GM12878 (cell line): ENCODE results near the gene NAT14. TPM values are rescaled to one million over a fixed set of nuclear protein-coding genes. Genes with fewer than 3 reads are reported as not detected.

Source experiments
- ATAC-seq: fragments of 200-7000 bp; cut with Tn5 transposase; 3 replicates; pipeline ENCODE4 v1.9.1; 2020; ENCODE audit warnings: mild to moderate bottlenecking, moderate library complexity
- BruUV-seq: library from RNA; stranded (reverse); fragments of 400-500 nt; replicated peaks from 2 replicates; lab custom pipeline; 2021; lab: Mats Ljungman, UMichigan
- CTCF ChIA-PET: fragments of 300-600 bp; sonication (Branson Sonifier 250); formaldehyde crosslinking; extraction: SDS; loops from one replicate; lab custom pipeline; 2021; ENCODE audit warnings: inconsistent platforms; lab: Yijun Ruan, JAX
- POLR2A ChIA-PET: fragments of 350-600 bp; formaldehyde crosslinking; extraction: SDS; loops from one replicate; lab custom pipeline; 2021; ENCODE audit warnings: inconsistent platforms; lab: Charles Lee
- RAD21 ChIA-PET: fragments of 300-600 bp; sonication (Branson Sonifier 250); formaldehyde crosslinking; loops from one replicate; lab custom pipeline; 2023; ENCODE audit warnings: antibody characterized with exemption; ENCODE audit not compliant: unreplicated experiment; lab: Charles Lee
- SMC1A ChIA-PET: fragments of 300-600 bp; sonication (Branson Sonifier 250); formaldehyde crosslinking; loops from one replicate; lab custom pipeline; 2023; ENCODE audit not compliant: unreplicated experiment, uncharacterized antibody; lab: Charles Lee
- DNase-seq: peaks from one replicate; pipeline ENCODE4 v3.0.0-alpha.2; 2011; ENCODE audit warnings: low read depth, low spot score
- FAIRE-seq: peaks from 3 replicates; lab custom pipeline; 2011; peaks lifted over from hg19 to GRCh38; lab: Jason Lieb, UNC
- H2AFZ ChIP-seq: 2 replicates; pipeline ENCODE4 v1.6.0; 2011; ENCODE audit warnings: low read depth, low read length, control low read depth; ENCODE audit not compliant: control insufficient read depth
- H3K27ac ChIP-seq: 2 replicates; pipeline ENCODE4 v1.5.1; 2011; ENCODE audit warnings: control low read depth; ENCODE audit not compliant: control insufficient read depth, insufficient read depth
- H3K27me3 ChIP-seq, 2 experiments: replicated peaks in 1 of 2; 2 replicates each; pipeline versions ENCODE4 v1.6.0 to v1.6.1; 2011; ENCODE audit warnings: low read length in 1 of 2; ENCODE audit not compliant: control insufficient read depth in 2 of 2, insufficient read depth in 2 of 2
- H3K36me3 ChIP-seq, 2 experiments: 2 replicates each; pipeline ENCODE4 v1.5.1; 2011; ENCODE audit warnings: low read length in 1 of 2; ENCODE audit not compliant: control insufficient read depth in 2 of 2, insufficient read depth in 2 of 2
- H3K4me1 ChIP-seq: 2 replicates; pipeline ENCODE4 v1.6.1; 2011; ENCODE audit warnings: mild to moderate bottlenecking, low read length, moderate library complexity, mixed read lengths; ENCODE audit not compliant: control insufficient read depth, insufficient read depth
- H3K4me2 ChIP-seq: 2 replicates; pipeline ENCODE4 v1.6.0; 2011; ENCODE audit warnings: control low read depth; ENCODE audit not compliant: control insufficient read depth, insufficient read depth
- H3K4me3 ChIP-seq: fragments of 200-600 bp; sonication (generic); 2 replicates; pipeline ENCODE4 v1.5.1; 2016
- H3K79me2 ChIP-seq: 2 replicates; pipeline ENCODE4 v1.6.0; 2011; ENCODE audit warnings: low read length; ENCODE audit not compliant: control insufficient read depth, insufficient read depth
- H3K9ac ChIP-seq: 2 replicates; pipeline ENCODE4 v1.8.0; 2011; ENCODE audit warnings: low read length, control low read depth, mixed read lengths; ENCODE audit not compliant: control insufficient read depth, insufficient read depth
- H3K9me3 ChIP-seq: replicated peaks from 3 replicates; pipeline ENCODE4 v1.5.1; 2011; ENCODE audit warnings: mild to moderate bottlenecking, low read length; ENCODE audit not compliant: control insufficient read depth, insufficient read depth
- H4K20me1 ChIP-seq: 2 replicates; pipeline ENCODE4 v1.6.0; 2011; ENCODE audit not compliant: control insufficient read depth, insufficient read depth
- CUX1 ChIP-seq: IDR thresholded peaks from 2 replicates; pipeline ENCODE4 v1.6.1; 2012; ENCODE audit warnings: improper control_type of control experiment, low read depth, low read length; ENCODE audit not compliant: insufficient replicate concordance
- IRF4 ChIP-seq: IDR thresholded peaks from 2 replicates; pipeline ENCODE4 v1.6.1; 2011; ENCODE audit warnings: low read depth, low read length
- POLR2A ChIP-seq: IDR thresholded peaks from 2 replicates; pipeline ENCODE4 v1.6.1; 2011; ENCODE audit warnings: low read depth, mild to moderate bottlenecking, low read length
- SUZ12 ChIP-seq: fragments of 200-600 bp; sonication (generic); IDR thresholded peaks from one replicate; pipeline ENCODE4 v1.6.1; 2018; ENCODE audit warnings: antibody characterized with exemption, mild to moderate bottlenecking; ENCODE audit not compliant: unreplicated experiment
- TCF12 ChIP-seq: IDR thresholded peaks from 2 replicates; pipeline ENCODE4 v1.6.1; 2011; ENCODE audit warnings: low read depth, mild to moderate bottlenecking, low read length
- WGBS: methylation state at CpG from one replicate; pipeline ENCODE4 v1.1.6; 2016; ENCODE audit warnings: low lambda C conversion rate; ENCODE audit not compliant: insufficient replicate concordance, insufficient coverage; ENCODE audit errors: missing lambda C conversion rate; 5-methylcytosine and 5-hydroxymethylcytosine counted together
- in situ Hi-C: fragments of 300-500 bp; cut with MboI; formaldehyde crosslinking; loops from 9 replicates; pipeline ENCODE4 v1.14.3; 2018; ENCODE audit warnings: mixed read lengths
- intact Hi-C: fragments of 100-400 bp; cut with micrococcal nuclease; formaldehyde crosslinking; loops from one replicate; pipeline ENCODE4 v1.14.2; 2022; ENCODE audit not compliant: unreplicated experiment
- polyA plus RNA-seq, 11 experiments: library from polyadenylated mRNA; depleted of rRNA in 4 of 11; unstranded in 6 of 11; stranded (reverse) in 5 of 11; fragments of >200 nt; fragmentation: Nextera tagmentation in 4 of 11; fragmentation: Illumina TruSeq in 1 of 11; extraction: Ambion mirVana in 4 of 11; extraction: Trizol in 1 of 11; gene quantifications; 1 replicate in 1 of 11; 2 replicates in 10 of 11; pipeline versions ENCODE4 v1.2.1 to v1.2.3, GENCODE V29; 2011 to 2016; ENCODE audit warnings: inconsistent platforms in 2 of 11, missing spikeins in 2 of 11, low read depth in 1 of 11
- total RNA-seq, 4 experiments: library from RNA; depleted of rRNA in 3 of 4; stranded (reverse); fragments of >200 nt in 3 of 4; fragmentation: Illumina TruSeq in 1 of 4; extraction: Trizol in 1 of 4; gene quantifications; 2 replicates each; pipeline versions ENCODE4 v1.2.1 to v1.2.3, GENCODE V29; 2013 to 2021

Gene NAT14
- total and polyA plus RNA-seq, 10 of the 15 experiments (the other 5 are each of a cell fraction or from before 2014, with no cell fraction given): 0.87 to 23.6 (median 9.7) TPM

GRCh38 chr19:55451965-55452748, 32.8 kb upstream of the NAT14 start:
- 0 out of 2 replicates have a peak, but pooled peaks have one; percentile 17 for TF ChIP-seq POLR2A
- no peak for TF ChIP-seq CUX1
- TF ChIP-seq SUZ12: peak; percentile 86
- TF ChIP-seq IRF4: no peak
- no peak for TF ChIP-seq TCF12
- Histone ChIP-seq H3K36me3 (peaks cover 3 to 4% of the 10 kb centered on the region in 2 experiments), H3K4me2 (no peak overlapping the region), H3K4me1 (no peaks in the 10 kb centered on the region), H3K27me3 (no peaks in the 10 kb centered on the region; a peak in 2 of 4 replicates), H3K27ac (no peak overlapping the region), H4K20me1 (peaks cover 4% of the 10 kb centered on the region; the same call in 1 of the 2 replicates), H3K9ac (no peak overlapping the region), H3K79me2 (no peaks in the 10 kb centered on the region), H2AFZ (no peak overlapping the region), H3K9me3 (no peaks in the 10 kb centered on the region), H3K4me3 (no peak overlapping the region)
- in situ Hi-C loops (no loop called here), intact Hi-C loops (no loop called here)
- RAD21 ChIA-PET: no interaction called here
- DNase-seq (no peak), ATAC-seq (no peak), FAIRE-seq (no peak)
- BruUV-seq: no TSS peak
- 24% methylated on average over 34 of the region's 57 CpGs for WGBS
- CTCF ChIA-PET: interaction anchor here (2.0 kb wide), 1 partner anchor 52 kb away, joined by 4 read pairs; no protein-coding TSS in a partner anchor
- POLR2A ChIA-PET: no interaction called here
- SMC1A ChIA-PET: no interaction called here
